ENCODE results near the gene KRTAP4-9. TPM values are rescaled to one million over a fixed set of nuclear protein-coding genes. Genes with fewer than 3 reads are reported as not detected.

KRTAP4-9 gene
- total and polyA plus RNA-seq, 9 of the 15 experiments (the other 6 are each of a cell fraction or from before 2014, with no cell fraction given) = not detected

GRCh38 chr17:41127371-41127770 is 22.2 kb downstream of the KRTAP4-9 start (continued):
- TF ChIP-seq, protein P1, sequence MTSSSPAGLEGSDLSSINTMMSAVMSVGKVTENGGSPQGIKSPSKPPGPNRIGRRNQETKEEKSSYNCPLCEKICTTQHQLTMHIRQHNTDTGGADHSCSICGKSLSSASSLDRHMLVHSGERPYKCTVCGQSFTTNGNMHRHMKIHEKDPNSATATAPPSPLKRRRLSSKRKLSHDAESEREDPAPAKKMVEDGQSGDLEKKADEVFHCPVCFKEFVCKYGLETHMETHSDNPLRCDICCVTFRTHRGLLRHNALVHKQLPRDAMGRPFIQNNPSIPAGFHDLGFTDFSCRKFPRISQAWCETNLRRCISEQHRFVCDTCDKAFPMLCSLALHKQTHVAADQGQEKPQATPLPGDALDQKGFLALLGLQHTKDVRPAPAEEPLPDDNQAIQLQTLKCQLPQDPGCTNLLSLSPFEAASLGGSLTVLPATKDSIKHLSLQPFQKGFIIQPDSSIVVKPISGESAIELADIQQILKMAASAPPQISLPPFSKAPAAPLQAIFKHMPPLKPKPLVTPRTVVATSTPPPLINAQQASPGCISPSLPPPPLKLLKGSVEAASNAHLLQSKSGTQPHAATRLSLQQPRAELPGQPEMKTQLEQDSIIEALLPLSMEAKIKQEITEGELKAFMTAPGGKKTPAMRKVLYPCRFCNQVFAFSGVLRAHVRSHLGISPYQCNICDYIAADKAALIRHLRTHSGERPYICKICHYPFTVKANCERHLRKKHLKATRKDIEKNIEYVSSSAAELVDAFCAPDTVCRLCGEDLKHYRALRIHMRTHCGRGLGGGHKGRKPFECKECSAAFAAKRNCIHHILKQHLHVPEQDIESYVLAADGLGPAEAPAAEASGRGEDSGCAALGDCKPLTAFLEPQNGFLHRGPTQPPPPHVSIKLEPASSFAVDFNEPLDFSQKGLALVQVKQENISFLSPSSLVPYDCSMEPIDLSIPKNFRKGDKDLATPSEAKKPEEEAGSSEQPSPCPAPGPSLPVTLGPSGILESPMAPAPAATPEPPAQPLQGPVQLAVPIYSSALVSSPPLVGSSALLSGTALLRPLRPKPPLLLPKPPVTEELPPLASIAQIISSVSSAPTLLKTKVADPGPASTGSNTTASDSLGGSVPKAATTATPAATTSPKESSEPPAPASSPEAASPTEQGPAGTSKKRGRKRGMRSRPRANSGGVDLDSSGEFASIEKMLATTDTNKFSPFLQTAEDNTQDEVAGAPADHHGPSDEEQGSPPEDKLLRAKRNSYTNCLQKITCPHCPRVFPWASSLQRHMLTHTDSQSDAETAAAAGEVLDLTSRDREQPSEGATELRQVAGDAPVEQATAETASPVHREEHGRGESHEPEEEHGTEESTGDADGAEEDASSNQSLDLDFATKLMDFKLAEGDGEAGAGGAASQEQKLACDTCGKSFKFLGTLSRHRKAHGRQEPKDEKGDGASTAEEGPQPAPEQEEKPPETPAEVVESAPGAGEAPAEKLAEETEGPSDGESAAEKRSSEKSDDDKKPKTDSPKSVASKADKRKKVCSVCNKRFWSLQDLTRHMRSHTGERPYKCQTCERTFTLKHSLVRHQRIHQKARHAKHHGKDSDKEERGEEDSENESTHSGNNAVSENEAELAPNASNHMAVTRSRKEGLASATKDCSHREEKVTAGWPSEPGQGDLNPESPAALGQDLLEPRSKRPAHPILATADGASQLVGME (CRISPR knock-in tag; IDR thresholded peaks at IDR 0.05) = no peak
- TF ChIP-seq, protein P2, sequence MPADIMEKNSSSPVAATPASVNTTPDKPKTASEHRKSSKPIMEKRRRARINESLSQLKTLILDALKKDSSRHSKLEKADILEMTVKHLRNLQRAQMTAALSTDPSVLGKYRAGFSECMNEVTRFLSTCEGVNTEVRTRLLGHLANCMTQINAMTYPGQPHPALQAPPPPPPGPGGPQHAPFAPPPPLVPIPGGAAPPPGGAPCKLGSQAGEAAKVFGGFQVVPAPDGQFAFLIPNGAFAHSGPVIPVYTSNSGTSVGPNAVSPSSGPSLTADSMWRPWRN (IDR thresholded peaks at IDR 0.05; ENCODE audit: low read depth) = no peak

DNA sequence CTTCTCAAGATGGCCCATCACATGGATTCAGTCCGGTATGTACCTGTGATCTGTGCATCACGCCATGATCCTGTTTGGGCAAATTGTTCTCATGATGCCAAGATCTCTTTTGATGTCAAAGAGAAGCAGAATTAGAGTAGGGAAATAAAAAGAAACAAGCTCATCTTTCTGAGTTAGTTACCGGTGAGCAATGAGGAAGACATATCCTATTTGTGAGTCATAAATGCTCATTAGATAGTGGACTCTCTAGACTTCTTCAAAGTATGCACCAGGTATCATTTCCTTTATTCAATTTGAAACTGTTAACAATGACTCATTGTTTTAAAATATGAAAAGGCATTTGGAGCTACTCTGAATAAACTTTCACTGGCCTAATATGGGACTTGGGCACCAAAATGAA is 26.8 kb downstream of the KRTAP4-9 start:
- no peaks in the 10 kb centered on the region for H3K4me1 ChIP-seq (replicated peaks in 1 of 2; ENCODE audit: control insufficient read depth in 2 of 2, insufficient read depth in 2 of 2, low read length in 2 of 2)
- no peaks in the 10 kb centered on the region for H3K9me3 ChIP-seq (replicated peaks; ENCODE audit: control insufficient read depth, insufficient read depth, low read depth, low read length)
- intact Hi-C loops (cut with micrococcal nuclease) = no loop called here
- 5% methylated on average over 3 of the region's 3 CpGs for WGBS (ENCODE audit: insufficient coverage, low coverage, missing lambda C conversion rate)
- H4K20me1 ChIP-seq (replicated peaks; ENCODE audit: control insufficient read depth, insufficient read depth, low read length) = no peaks in the 10 kb centered on the region
- in situ Hi-C loops (cut with MboI) = no loop called here
- no peak overlapping the region for H3K4me2 ChIP-seq (ENCODE audit: insufficient read depth, low read length)
- no peak overlapping the region for H2AFZ ChIP-seq (ENCODE audit: low read depth, low read length)
- CTCF ChIA-PET (ENCODE audit: low intra/inter-chr PET ratio) = no interaction called here
- no peak for DNase-seq (ENCODE audit: extremely low read depth in 1 of 4, low spot score in 3 of 4)
- no peak overlapping the region for H3K4me3 ChIP-seq
- H3K9ac ChIP-seq (ENCODE audit: insufficient read depth in 1 of 2, low read depth in 2 of 2, low read length in 2 of 2) = no peak overlapping the region
- H3K79me2 ChIP-seq (ENCODE audit: control insufficient read depth, insufficient read depth, low read length) = no peaks in the 10 kb centered on the region
- no peak for ATAC-seq
- no peaks in the 10 kb centered on the region for H3K36me3 ChIP-seq (ENCODE audit: control insufficient read depth, insufficient read depth, low read length)
- BruUV-seq (replicated peaks) = no TSS peak
- no peak overlapping the region for H3K27ac ChIP-seq (ENCODE audit: extremely low read depth, low read depth, low read length)
- FAIRE-seq = no peak
- H3K9me1 ChIP-seq (ENCODE audit: control insufficient read depth, insufficient read depth, low read length) = no peaks in the 10 kb centered on the region
- no peaks in the 10 kb centered on the region for H3K27me3 ChIP-seq (ENCODE audit: control insufficient read depth in 2 of 2, insufficient read depth in 2 of 2, low read length in 2 of 2)
- POLR2A ChIA-PET = no interaction called here
- TF ChIP-seq SLC30A9 (CRISPR knock-in tag; IDR thresholded peaks at IDR 0.05) (no peak), ADNP (tag; IDR thresholded peaks at IDR 0.05) (no peak), ETV1 (tag; conservative IDR thresholded peaks at IDR 0.05; ENCODE audit: low read depth) (no peak), KLF10 (CRISPR knock-in tag; IDR thresholded peaks at IDR 0.05) (no peak), ZZZ3 (IDR thresholded peaks at IDR 0.05) (no peak), HLTF (IDR thresholded peaks at IDR 0.05) (no peak), ZMIZ1 (IDR thresholded peaks at IDR 0.05; ENCODE audit: low read depth in 2 of 2, low read length in 2 of 2) (no peak)
- TF ChIP-seq, protein P3, sequence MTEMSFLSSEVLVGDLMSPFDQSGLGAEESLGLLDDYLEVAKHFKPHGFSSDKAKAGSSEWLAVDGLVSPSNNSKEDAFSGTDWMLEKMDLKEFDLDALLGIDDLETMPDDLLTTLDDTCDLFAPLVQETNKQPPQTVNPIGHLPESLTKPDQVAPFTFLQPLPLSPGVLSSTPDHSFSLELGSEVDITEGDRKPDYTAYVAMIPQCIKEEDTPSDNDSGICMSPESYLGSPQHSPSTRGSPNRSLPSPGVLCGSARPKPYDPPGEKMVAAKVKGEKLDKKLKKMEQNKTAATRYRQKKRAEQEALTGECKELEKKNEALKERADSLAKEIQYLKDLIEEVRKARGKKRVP (CRISPR knock-in tag; IDR thresholded peaks at IDR 0.05) = no peak
